Colonic mucosa (tissue), 4 donors: ENCODE measurements around the gene CLDN2. TPM values are rescaled to one million over a fixed set of nuclear protein-coding genes. Genes with fewer than 3 reads are reported as not detected.
"Not testable (repeated sequence)": the region's sequence is repeated elsewhere in the genome, so short reads cannot be mapped to it uniquely, and the experiment has no call there.

Experiments
- DNase-seq: peaks from one replicate; pipeline ENCODE4 v3.0.0-alpha.2; 2020
- H3K27ac ChIP-seq: fragments of 200-600 bp; one replicate; pipeline ENCODE4 v1.8.0; 2021
- H3K27me3 ChIP-seq: fragments of 200-600 bp; one replicate; pipeline ENCODE4 v1.8.0; 2021
- H3K36me3 ChIP-seq: fragments of 200-600 bp; one replicate; pipeline ENCODE4 v1.8.0; 2021
- H3K4me1 ChIP-seq: fragments of 200-600 bp; one replicate; pipeline ENCODE4 v1.8.0; 2021; ENCODE audit warnings: mild to moderate bottlenecking
- H3K4me3 ChIP-seq: fragments of 200-600 bp; one replicate; pipeline ENCODE4 v1.8.0; 2021
- H3K9ac ChIP-seq, 2 donors: one replicate each; pipeline ENCODE4 v1.7.0; 2013; ENCODE audit warnings: control low read depth in 2 of 2, low read depth in 2 of 2, low read length in 2 of 2
- H3K9me3 ChIP-seq: fragments of 200-600 bp; one replicate; pipeline ENCODE4 v1.8.0; 2021
- intact Hi-C: fragments of 100-400 bp; cut with DNase I; formaldehyde crosslinking; loops from one replicate; pipeline ENCODE4 v1.14.1; 2022
- total RNA-seq, 2 donors: library from RNA; stranded (reverse); fragmentation: NEBNext Ultra II Directional in 1 of 2; extraction: Animal tissue kit (Norgen Biotek cat#: 25700) in 1 of 2; gene quantifications; one replicate each; pipeline ENCODE4 v1.2.1, GENCODE V29; 2021
- TF ChIP-seq, protein P1 (sequence below): fragments of 200-600 bp; IDR thresholded peaks from one replicate; pipeline ENCODE4 v1.8.0; 2022; ENCODE audit warnings: antibody characterized with exemption, mild to moderate bottlenecking
- donor health status: healthy.
- donor health status: DM: no; HTN: no; CAD: no.
- donor health status: DM: no; HTN: no; CAD: no.

Gene CLDN2
- total RNA-seq, 2 donors from 2014 or later, result 0.58 to 1.9 TPM

DNA sequence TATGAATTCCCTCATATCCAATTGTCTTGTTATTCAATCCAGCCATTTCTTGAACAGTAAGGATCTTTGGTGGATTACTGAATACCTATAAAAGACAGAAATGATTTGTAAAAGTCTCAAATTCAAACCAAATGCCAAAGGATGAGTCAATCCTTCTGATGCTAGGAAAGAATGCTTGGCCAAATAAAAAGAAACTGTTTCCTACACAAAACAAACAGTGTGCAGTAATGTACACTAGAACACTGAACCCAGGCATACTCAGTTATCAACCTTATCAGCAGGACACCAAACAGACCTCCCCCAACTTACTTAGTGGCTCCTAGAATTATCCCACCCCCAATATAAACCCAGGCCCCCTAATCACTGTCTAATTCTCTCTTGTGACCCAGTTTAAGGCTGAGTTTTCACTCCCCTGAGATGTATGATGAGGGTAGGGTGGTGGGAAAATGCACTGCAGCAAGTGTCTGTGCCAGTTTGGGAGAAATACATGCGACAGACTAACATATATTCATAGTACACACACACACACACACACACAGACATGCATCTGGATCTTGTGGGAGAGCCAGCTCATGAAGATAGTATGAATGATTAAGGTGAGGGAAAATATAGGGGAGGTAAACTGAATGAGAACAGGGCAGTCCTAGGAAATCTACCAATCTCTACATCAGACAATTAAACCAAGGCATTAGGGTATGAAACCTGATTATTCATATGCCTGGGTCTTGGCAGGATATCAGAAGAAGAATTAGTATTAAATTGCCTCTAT lies 35.0 kb downstream of the CLDN2 start:
- H3K4me3 ChIP-seq, result no peak overlapping the region
- TF ChIP-seq, protein P1, sequence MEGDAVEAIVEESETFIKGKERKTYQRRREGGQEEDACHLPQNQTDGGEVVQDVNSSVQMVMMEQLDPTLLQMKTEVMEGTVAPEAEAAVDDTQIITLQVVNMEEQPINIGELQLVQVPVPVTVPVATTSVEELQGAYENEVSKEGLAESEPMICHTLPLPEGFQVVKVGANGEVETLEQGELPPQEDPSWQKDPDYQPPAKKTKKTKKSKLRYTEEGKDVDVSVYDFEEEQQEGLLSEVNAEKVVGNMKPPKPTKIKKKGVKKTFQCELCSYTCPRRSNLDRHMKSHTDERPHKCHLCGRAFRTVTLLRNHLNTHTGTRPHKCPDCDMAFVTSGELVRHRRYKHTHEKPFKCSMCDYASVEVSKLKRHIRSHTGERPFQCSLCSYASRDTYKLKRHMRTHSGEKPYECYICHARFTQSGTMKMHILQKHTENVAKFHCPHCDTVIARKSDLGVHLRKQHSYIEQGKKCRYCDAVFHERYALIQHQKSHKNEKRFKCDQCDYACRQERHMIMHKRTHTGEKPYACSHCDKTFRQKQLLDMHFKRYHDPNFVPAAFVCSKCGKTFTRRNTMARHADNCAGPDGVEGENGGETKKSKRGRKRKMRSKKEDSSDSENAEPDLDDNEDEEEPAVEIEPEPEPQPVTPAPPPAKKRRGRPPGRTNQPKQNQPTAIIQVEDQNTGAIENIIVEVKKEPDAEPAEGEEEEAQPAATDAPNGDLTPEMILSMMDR, result no peak
- no peaks in the 10 kb centered on the region for H3K27me3 ChIP-seq
- no peak overlapping the region for H3K27ac ChIP-seq
- H3K9ac ChIP-seq, result no peak overlapping the region
- no peaks in the 10 kb centered on the region for H3K9me3 ChIP-seq
- intact Hi-C loops, result no loop called here
- DNase-seq, result no peak
- H3K4me1 ChIP-seq, result no peaks in the 10 kb centered on the region
- H3K36me3 ChIP-seq, result no peaks in the 10 kb centered on the region

DNA sequence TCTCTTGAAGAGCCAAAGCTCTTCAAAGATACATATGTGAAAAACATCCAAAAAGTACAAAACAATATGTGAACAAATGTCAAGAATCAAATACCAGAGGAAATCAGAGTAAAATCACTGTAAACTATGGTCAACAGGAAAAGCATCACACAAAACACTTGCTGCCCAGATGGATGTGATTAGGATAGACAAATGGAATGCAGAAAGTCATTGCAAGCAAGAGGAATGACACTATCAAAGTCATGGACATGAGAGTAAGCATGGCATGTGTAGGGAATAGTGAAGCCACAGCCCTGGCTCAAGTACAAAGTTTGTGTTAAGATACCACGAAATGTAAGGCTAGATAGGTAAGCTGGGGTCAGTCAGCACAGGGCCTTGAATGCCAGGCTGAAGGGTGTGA lies 37.7 kb downstream of the CLDN2 start:
- no peaks in the 10 kb centered on the region for H3K4me1 ChIP-seq
- H3K36me3 ChIP-seq, result no peaks in the 10 kb centered on the region
- H3K4me3 ChIP-seq, result no peak overlapping the region
- DNase-seq, result no peak
- H3K27ac ChIP-seq, result no peak overlapping the region
- TF ChIP-seq, protein P1, result no peak
- no peak overlapping the region for H3K9ac ChIP-seq
- H3K27me3 ChIP-seq, result no peaks in the 10 kb centered on the region
- no peaks in the 10 kb centered on the region for H3K9me3 ChIP-seq
- intact Hi-C loops, result no loop called here

DNA sequence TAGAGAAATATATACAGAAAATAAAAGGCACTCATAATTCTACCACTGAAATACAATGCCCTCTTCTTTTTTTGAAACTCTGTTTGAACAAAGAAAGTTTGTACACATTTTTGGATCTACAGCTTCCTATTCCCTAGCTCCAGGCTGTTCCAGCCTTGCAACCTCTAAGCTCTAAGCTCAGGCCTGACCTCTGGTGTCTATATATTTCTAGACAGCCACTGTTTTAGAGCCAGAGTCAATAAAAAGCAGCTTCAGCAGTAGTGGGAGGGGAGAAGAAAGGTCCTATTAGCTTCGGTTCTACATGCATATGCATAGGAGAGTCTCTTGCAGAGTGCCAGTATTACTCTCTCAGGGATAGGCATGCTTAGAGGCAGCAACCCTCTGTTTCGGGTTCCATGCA lies 39.7 kb downstream of the CLDN2 start:
- no peak for DNase-seq
- intact Hi-C loops, result no loop called here
- no peaks in the 10 kb centered on the region for H3K36me3 ChIP-seq

DNA sequence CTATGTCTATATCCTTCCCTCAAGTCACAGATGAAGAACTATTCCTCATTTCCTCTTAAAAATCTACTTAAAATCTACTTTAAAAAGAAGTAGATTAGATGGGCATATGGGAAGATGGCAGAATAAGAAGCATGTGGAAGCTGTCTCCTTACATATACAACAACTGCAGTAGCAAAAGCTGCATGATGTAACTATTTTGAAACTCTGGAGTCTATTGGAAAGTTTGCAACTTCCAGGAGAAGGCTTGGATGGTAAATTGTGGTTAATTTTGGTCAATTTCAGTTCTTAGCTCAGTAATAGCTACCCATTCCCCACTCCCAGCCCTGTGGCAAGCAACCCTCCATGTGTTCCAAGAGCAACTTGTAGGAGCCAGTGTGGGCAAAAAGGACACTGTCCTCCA lies 42.9 kb downstream of the CLDN2 start:
- Histone ChIP-seq H3K36me3 (no peaks in the 10 kb centered on the region), H3K9ac (no peak overlapping the region), H3K9me3 (no peaks in the 10 kb centered on the region), H3K27me3 (no peaks in the 10 kb centered on the region), H3K4me3 (no peak overlapping the region), H3K27ac (no peak overlapping the region), H3K4me1 (no peaks in the 10 kb centered on the region)
- TF ChIP-seq, protein P1, result no peak
- no peak for DNase-seq
- intact Hi-C loops, result no loop called here

More for the DNA sequence above, 39.7 kb downstream of the CLDN2 start:
- Histone ChIP-seq H3K9ac (no peak overlapping the region), H3K27ac (no peak overlapping the region), H3K9me3 (no peaks in the 10 kb centered on the region), H3K27me3 (no peaks in the 10 kb centered on the region), H3K4me3 (no peak overlapping the region), H3K4me1 (no peaks in the 10 kb centered on the region)
- TF ChIP-seq, protein P1, result peak; percentile 13

DNA sequence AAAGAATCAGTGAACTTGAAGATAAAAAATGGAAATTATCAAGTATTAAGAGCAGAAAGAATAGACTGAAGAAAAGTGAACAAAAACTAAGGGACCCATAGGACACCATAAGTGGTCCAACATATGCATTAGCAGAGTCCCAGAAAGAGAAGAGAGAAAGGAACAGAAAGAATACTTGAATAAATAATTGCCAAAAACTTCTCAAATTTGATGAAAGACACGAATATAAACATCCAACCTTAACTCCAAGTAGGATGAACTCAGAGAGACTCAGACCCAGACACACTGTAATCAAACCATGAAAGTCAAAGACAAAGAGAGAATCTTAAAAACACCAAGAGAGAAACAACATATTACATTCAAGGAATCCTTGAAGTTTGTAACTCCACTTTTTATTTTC lies 44.1 kb downstream of the CLDN2 start:
- Histone ChIP-seq H3K36me3 (no peaks in the 10 kb centered on the region), H3K9ac (no peak overlapping the region), H3K4me1 (no peaks in the 10 kb centered on the region), H3K4me3 (no peak overlapping the region), H3K27ac (no peak overlapping the region), H3K9me3 (no peaks in the 10 kb centered on the region), H3K27me3 (no peaks in the 10 kb centered on the region)
- TF ChIP-seq, protein P1, result no peak
- intact Hi-C loops, result no loop called here
- DNase-seq, result no peak

DNA sequence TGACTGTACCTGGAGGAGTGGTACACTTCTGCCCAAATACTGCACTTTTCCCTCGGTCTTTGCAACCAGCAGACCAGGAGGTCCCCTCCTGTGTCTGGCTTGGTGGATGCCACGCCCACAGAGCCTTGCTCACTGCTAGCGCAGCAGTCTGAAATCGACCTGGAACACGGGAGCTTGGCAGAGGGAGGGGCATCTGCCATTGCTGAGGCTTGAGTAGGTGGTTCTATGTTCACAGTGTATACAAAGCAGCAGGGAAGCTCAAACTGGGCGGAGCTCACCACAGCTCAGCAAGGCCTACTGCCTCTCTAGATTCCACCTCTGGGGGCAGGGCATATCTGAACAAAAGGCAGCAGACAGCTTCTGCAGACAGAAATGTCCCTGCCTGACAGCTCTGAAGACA lies 46.3 kb downstream of the CLDN2 start:
- H3K4me1 ChIP-seq, H3K27me3 ChIP-seq, H3K36me3 ChIP-seq, H3K4me3 ChIP-seq, intact Hi-C loops, H3K9me3 ChIP-seq, H3K27ac ChIP-seq, H3K9ac ChIP-seq: not testable (repeated sequence)
- peak; percentile 50 for DNase-seq
